MCF 10A (cell line): ENCODE data around the gene CDK14. TPM values are rescaled to one million over a fixed set of nuclear protein-coding genes. Genes with fewer than 3 reads are reported as not detected.

Experiments
- BruUV-seq: library from RNA; stranded (reverse); fragments of 400-500 nt; replicated peaks from 2 replicates; lab custom pipeline; 2021; lab: Mats Ljungman, UMichigan
- CTCF ChIA-PET: fragments of 300-600 bp; sonication (Branson Sonifier 250); formaldehyde crosslinking; extraction: SDS; loops from one replicate; lab custom pipeline; 2021; ENCODE audit warnings: antibody characterized with exemption, inconsistent platforms; lab: Yijun Ruan, JAX
- POLR2A ChIA-PET: fragments of 300-600, 350-650 bp; sonication (Branson Sonifier 250); formaldehyde crosslinking; extraction: SDS; loops from one replicate; lab custom pipeline; 2020; ENCODE audit warnings: antibody characterized with exemption, inconsistent platforms; lab: Yijun Ruan, JAX
- DNase-seq: peaks from one replicate; pipeline ENCODE4 v3.0.0-alpha.2; 2018; ENCODE audit not compliant: unreplicated experiment
- H3K27ac Mint-ChIP-seq: one replicate; pipeline ENCODE4 v1.8.0; 2022; ENCODE audit warnings: mild to moderate bottlenecking, low read depth, mixed read lengths; ENCODE audit not compliant: unreplicated experiment
- H3K27me3 Mint-ChIP-seq: one replicate; pipeline ENCODE4 v1.8.0; 2022; ENCODE audit warnings: mixed read lengths; ENCODE audit not compliant: insufficient read depth, unreplicated experiment
- H3K36me3 Mint-ChIP-seq: one replicate; pipeline ENCODE4 v1.8.0; 2022; ENCODE audit warnings: mild to moderate bottlenecking, moderate library complexity, mixed read lengths; ENCODE audit not compliant: insufficient read depth, unreplicated experiment
- H3K4me1 Mint-ChIP-seq: one replicate; pipeline ENCODE4 v1.8.0; 2022; ENCODE audit warnings: mixed read lengths; ENCODE audit not compliant: insufficient read depth, unreplicated experiment
- H3K4me3 Mint-ChIP-seq: one replicate; pipeline ENCODE4 v1.8.0; 2022; ENCODE audit warnings: mild to moderate bottlenecking, moderate library complexity, mixed read lengths; ENCODE audit not compliant: unreplicated experiment
- H3K9me3 Mint-ChIP-seq: one replicate; pipeline ENCODE4 v1.8.0; 2022; ENCODE audit warnings: mixed read lengths; ENCODE audit not compliant: unreplicated experiment
- intact Hi-C: fragments of 100-400 bp; cut with micrococcal nuclease; formaldehyde crosslinking; loops from 2 replicates; pipeline ENCODE4 v1.14.1; 2022
- total RNA-seq: library from RNA; stranded (reverse); gene quantifications from 2 replicates; pipeline ENCODE4 v1.2.3, GENCODE V29; 2022
- TF ChIP-seq, protein P1 (sequence below): fragments of 200-600 bp; IDR thresholded peaks from one replicate; pipeline ENCODE4 v1.8.0; 2022; ENCODE audit warnings: antibody characterized with exemption, mild to moderate bottlenecking; ENCODE audit not compliant: unreplicated experiment

Gene CDK14
- total RNA-seq, 1 experiment from 2014 or later, result 32.0 TPM

DNA sequence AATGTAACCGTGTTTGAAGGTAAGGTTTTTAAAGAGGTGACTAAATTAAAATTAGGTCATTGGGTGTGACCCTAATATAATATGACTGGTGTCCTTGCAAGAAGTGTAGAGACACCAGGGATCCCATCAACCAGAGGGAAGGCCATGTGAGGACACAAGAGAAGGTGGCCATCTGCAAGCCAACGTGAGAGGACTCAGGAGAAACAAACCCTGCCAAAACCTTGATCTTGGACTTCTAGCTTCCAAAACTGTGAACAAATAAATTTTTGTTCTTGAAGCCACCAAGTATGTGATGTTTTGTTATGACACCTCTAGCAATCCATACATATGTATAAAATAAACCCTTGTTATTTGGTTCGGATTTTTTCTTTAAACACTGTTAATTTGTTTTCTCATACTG lies 144.3 kb downstream of the CDK14 start:
- H3K27ac Mint-ChIP-seq, result no peak overlapping the region
- CTCF ChIA-PET, result no interaction called here
- POLR2A ChIA-PET, result interaction anchor here (0.6 to 0.7 kb wide), 2 partner anchors 15 to 266 kb away, joined by 3 read pairs; no protein-coding TSS in a partner anchor

DNA sequence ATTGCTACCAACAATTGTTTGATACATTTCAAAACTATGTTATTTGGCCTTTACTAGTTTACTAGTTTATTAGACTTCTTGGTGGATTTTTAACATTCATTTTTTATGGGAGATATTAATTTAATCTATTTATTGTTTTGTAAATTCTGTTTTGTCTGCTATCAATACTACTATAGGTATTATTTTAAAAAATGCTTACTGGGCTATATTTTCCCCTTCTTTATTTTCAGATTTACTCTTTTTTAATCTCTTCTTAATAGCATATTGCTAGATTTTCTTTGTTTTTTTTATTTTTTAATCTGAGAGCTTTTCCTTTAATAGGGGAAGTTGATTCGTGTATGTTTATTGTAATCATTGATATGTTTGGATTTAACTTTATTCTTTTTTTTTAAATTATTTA lies 147.5 kb downstream of the CDK14 start:
- Mint-ChIP-seq H3K27ac (no peak overlapping the region), H3K4me1 (peaks cover 4% of the 10 kb centered on the region), H3K9me3 (no peaks in the 10 kb centered on the region), H3K27me3 (no peaks in the 10 kb centered on the region), H3K4me3 (no peak overlapping the region), H3K36me3 (peaks cover 7% of the 10 kb centered on the region)
- no peak for DNase-seq
- no TSS peak for BruUV-seq
- POLR2A ChIA-PET, result interaction anchor here (0.6 kb wide), 1 partner anchor 64 kb away, joined by 3 read pairs; no protein-coding TSS in a partner anchor
- TF ChIP-seq, protein P1, sequence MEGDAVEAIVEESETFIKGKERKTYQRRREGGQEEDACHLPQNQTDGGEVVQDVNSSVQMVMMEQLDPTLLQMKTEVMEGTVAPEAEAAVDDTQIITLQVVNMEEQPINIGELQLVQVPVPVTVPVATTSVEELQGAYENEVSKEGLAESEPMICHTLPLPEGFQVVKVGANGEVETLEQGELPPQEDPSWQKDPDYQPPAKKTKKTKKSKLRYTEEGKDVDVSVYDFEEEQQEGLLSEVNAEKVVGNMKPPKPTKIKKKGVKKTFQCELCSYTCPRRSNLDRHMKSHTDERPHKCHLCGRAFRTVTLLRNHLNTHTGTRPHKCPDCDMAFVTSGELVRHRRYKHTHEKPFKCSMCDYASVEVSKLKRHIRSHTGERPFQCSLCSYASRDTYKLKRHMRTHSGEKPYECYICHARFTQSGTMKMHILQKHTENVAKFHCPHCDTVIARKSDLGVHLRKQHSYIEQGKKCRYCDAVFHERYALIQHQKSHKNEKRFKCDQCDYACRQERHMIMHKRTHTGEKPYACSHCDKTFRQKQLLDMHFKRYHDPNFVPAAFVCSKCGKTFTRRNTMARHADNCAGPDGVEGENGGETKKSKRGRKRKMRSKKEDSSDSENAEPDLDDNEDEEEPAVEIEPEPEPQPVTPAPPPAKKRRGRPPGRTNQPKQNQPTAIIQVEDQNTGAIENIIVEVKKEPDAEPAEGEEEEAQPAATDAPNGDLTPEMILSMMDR, result no peak
- CTCF ChIA-PET, result interaction anchor here (0.9 kb wide), 1 partner anchor 50 kb away, joined by 3 read pairs; no protein-coding TSS in a partner anchor
- intact Hi-C loops, result no loop called here

More for the DNA sequence above, 144.3 kb downstream of the CDK14 start:
- Mint-ChIP-seq H3K36me3 (no peaks in the 10 kb centered on the region), H3K27me3 (no peaks in the 10 kb centered on the region), H3K9me3 (no peaks in the 10 kb centered on the region), H3K4me1 (peaks cover 14% of the 10 kb centered on the region), H3K4me3 (no peak overlapping the region)
- intact Hi-C loops, result no loop called here
- BruUV-seq, result no TSS peak
- DNase-seq, result no peak
- TF ChIP-seq, protein P1, result no peak

DNA sequence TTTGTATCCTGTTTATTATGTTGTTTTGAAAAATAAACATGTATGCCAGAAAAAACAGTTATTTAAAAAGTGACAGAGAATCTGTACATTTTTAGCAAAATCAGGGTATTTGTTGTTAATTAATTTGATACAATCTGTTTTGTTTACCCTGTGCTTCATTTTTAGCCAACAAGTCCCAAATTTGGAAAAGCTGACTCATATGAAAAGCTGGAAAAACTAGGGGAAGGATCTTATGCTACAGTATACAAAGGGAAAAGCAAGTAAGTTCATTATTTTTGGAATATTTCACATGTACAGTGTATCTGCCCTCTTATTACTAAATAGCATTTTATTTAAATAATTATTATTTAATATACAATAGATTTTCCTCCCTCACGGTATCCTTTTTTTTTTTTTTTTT lies 151.4 kb downstream of the CDK14 start:
- DNase-seq, result no peak
- Mint-ChIP-seq H3K27ac (no peak overlapping the region), H3K4me1 (peaks cover 4% of the 10 kb centered on the region), H3K36me3 (peaks cover 16% of the 10 kb centered on the region), H3K27me3 (no peaks in the 10 kb centered on the region), H3K4me3 (no peak overlapping the region), H3K9me3 (no peaks in the 10 kb centered on the region)
- intact Hi-C loops, result no loop called here
- TF ChIP-seq, protein P1, result no peak
- CTCF ChIA-PET, result interaction anchor here (0.5 to 1.3 kb wide), 3 partner anchors 78 to 1922 kb away, joined by 3 to 4 read pairs (median 3); no protein-coding TSS in a partner anchor
- no TSS peak for BruUV-seq
- POLR2A ChIA-PET, result interaction anchor here (0.7 to 0.9 kb wide), 2 partner anchors 13 to 37 kb away, joined by 3 read pairs; no protein-coding TSS in a partner anchor

DNA sequence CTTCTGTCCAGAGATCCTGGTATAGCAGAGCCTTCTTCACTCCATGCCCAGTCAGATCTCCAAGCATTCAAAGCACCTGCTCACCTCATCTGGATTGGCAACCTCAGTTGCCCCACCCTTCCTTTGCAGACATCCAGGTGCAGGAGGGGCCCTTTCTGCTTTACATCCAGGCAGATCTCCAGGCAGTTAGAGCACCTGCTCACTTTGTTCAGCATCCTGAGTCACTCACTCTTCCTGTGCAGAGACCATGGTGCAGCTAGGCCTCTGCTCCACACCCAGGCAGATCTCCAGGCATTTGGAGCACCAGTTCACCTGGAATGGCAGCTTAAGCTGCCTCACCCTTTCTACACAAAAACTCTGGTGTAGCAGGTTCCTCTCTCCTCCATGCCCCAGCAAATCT lies 153.1 kb downstream of the CDK14 start:
- Mint-ChIP-seq H3K4me1 (peaks cover 4% of the 10 kb centered on the region), H3K27me3 (no peaks in the 10 kb centered on the region), H3K4me3 (no peak overlapping the region), H3K36me3 (peaks cover 16% of the 10 kb centered on the region), H3K9me3 (no peaks in the 10 kb centered on the region), H3K27ac (no peak overlapping the region)
- TF ChIP-seq, protein P1, result no peak
- no TSS peak for BruUV-seq
- POLR2A ChIA-PET, result interaction anchor here (0.6 kb wide), 1 partner anchor 189 kb away, joined by 3 read pairs; no protein-coding TSS in a partner anchor
- CTCF ChIA-PET, result interaction anchor here (0.5 to 2.0 kb wide), 7 partner anchors 14 to 289 kb away, joined by 3 to 8 read pairs (median 4); no protein-coding TSS in a partner anchor
- DNase-seq, result no peak
- intact Hi-C loops, result no loop called here
